ENCODE measurements around the gene RGS13.

The RGS13 gene

DNA sequence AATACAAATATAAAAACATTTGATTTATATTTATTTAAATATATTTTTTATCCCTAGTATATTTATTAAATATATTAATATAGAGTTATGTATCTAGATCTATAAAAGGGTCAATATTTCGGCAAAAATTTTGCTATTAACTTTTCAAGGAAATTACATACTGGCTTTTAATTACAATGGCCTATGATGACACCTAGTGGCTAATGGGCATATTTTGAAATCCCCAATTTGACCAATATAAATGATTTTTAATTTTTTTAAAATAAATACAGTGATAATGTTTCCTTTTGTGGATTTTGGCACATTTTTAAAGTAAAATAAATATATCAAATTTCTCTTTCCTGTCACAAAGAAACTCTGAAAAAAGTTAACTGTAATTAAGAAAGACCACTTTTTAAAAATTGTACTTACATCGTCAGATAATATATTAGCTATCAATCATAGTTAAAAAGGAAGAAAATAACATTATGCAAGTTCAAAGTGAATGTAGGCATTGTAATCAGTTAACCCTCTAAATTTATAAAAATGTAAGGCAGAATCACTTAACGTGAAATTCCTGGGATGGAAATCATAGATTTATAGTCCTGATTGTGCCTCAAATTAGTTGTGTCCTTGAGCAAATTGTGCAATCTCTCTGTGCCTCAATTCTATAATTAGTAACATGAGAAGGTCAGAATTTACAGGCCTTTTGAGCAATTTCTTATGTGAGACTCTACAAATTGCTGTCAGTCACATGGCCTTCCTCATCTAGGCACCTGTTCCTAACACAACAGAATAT, 25.6 kb upstream of the RGS13 start:
- Histone ChIP-seq H4K91ac (ENCODE audit: low read depth, low read length, poor library complexity) (no peak overlapping the region), H3K23ac (ENCODE audit: low read depth, low read length, poor library complexity) (no peak overlapping the region), H3K18ac (ENCODE audit: low read length) (no peak overlapping the region), H2BK120ac (ENCODE audit: low read depth, low read length) (no peak overlapping the region), H2AFZ (ENCODE audit: low read length) (no peak overlapping the region), H3K9me3 (replicated peaks in 1 of 2; ENCODE audit: control insufficient read depth in 2 of 2, insufficient read depth in 1 of 2, low read depth in 1 of 2, low read length in 2 of 2) (no peaks in the 10 kb centered on the region), H3K27ac (replicated peaks; ENCODE audit: low read length) (no peak overlapping the region), H3K4me2 (ENCODE audit: insufficient read depth, low read length, poor library complexity, severe bottlenecking) (no peak overlapping the region), H3K9ac (ENCODE audit: low read depth, low read length, poor library complexity) (no peak overlapping the region), H2AK5ac (ENCODE audit: low read depth, low read length) (no peak overlapping the region), H2BK12ac (ENCODE audit: low read length) (no peak overlapping the region), H3K79me1 (ENCODE audit: low read depth, low read length) (no peaks in the 10 kb centered on the region), H3K4me1 (ENCODE audit: control insufficient read depth in 2 of 2, insufficient read depth in 1 of 2, low read depth in 1 of 2, low read length in 2 of 2) (no peaks in the 10 kb centered on the region), H3K4ac (ENCODE audit: low read length) (no peak overlapping the region), H3K27me3 (ENCODE audit: control insufficient read depth in 3 of 3, insufficient read depth in 3 of 3, low read depth in 1 of 3, low read length in 3 of 3) (peaks cover 0 to 2% (median 0%) of the 10 kb centered on the region in 3 experiments), H2BK5ac (ENCODE audit: low read length) (no peak overlapping the region), H4K8ac (ENCODE audit: low read depth, low read length) (no peak overlapping the region), H3K14ac (ENCODE audit: low read length) (no peak overlapping the region), H3K4me3 (ENCODE audit: low read length in 2 of 2) (no peak overlapping the region), H2BK15ac (ENCODE audit: low read length) (no peak overlapping the region), H3K36me3 (replicated peaks in 1 of 2; ENCODE audit: control insufficient read depth in 2 of 2, insufficient read depth in 2 of 2, low read length in 2 of 2) (no peaks in the 10 kb centered on the region)
- WGBS, 2 donors (ENCODE audit: extremely low coverage in 2 of 2, insufficient read length in 2 of 2, insufficient replicate concordance in 1 of 2) = no CpG with 5 or more reads among the region's 3 CpGs
- no peak for DNase-seq (ENCODE audit: low spot score)

DNA sequence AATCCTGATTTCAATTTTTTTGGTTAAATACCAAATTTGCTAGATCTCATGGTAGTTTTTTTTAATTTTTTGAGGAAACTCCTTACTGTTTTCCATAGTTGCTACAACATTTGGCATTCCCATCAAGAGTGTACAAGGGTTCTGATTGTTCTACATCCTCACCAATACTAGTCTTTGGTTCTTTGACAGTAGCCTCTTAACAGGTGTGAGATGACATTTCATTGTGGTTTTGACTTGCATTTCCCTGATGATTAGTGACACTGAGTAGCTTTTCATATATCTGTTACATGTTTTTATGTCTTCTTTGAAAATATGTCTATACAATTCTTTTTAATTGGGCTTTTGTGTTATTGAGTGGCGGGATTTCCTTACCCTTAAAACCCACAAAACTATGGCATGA, 20.9 kb upstream of the RGS13 start:
- Histone ChIP-seq H3K4me1 (ENCODE audit: control insufficient read depth in 2 of 2, insufficient read depth in 1 of 2, low read depth in 1 of 2, low read length in 2 of 2) (no peaks in the 10 kb centered on the region), H2AK5ac (ENCODE audit: low read depth, low read length) (no peak overlapping the region), H2BK12ac (ENCODE audit: low read length) (no peak overlapping the region), H3K9ac (ENCODE audit: low read depth, low read length, poor library complexity) (no peak overlapping the region), H4K91ac (ENCODE audit: low read depth, low read length, poor library complexity) (no peak overlapping the region), H3K23ac (ENCODE audit: low read depth, low read length, poor library complexity) (no peak overlapping the region), H3K27me3 (ENCODE audit: control insufficient read depth in 3 of 3, insufficient read depth in 3 of 3, low read depth in 1 of 3, low read length in 3 of 3) (no peaks in the 10 kb centered on the region), H2AFZ (ENCODE audit: low read length) (no peak overlapping the region), H2BK120ac (ENCODE audit: low read depth, low read length) (no peak overlapping the region), H3K79me1 (ENCODE audit: low read depth, low read length) (no peaks in the 10 kb centered on the region), H3K18ac (ENCODE audit: low read length) (no peak overlapping the region), H3K4me3 (ENCODE audit: low read length in 2 of 2) (no peak overlapping the region), H3K36me3 (replicated peaks in 1 of 2; ENCODE audit: control insufficient read depth in 2 of 2, insufficient read depth in 2 of 2, low read length in 2 of 2) (no peaks in the 10 kb centered on the region), H3K4ac (ENCODE audit: low read length) (no peak overlapping the region), H3K27ac (replicated peaks; ENCODE audit: low read length) (no peak overlapping the region), H4K8ac (ENCODE audit: low read depth, low read length) (no peak overlapping the region), H2BK15ac (ENCODE audit: low read length) (no peak overlapping the region), H3K4me2 (ENCODE audit: insufficient read depth, low read length, poor library complexity, severe bottlenecking) (no peak overlapping the region), H2BK5ac (ENCODE audit: low read length) (no peak overlapping the region), H3K9me3 (replicated peaks in 1 of 2; ENCODE audit: control insufficient read depth in 2 of 2, insufficient read depth in 1 of 2, low read depth in 1 of 2, low read length in 2 of 2) (no peaks in the 10 kb centered on the region), H3K14ac (ENCODE audit: low read length) (no peak overlapping the region)
- DNase-seq (ENCODE audit: low spot score) = no peak
- no CpG with 5 or more reads among the region's 1 CpG for WGBS, 2 donors (ENCODE audit: extremely low coverage in 2 of 2, insufficient read length in 2 of 2, insufficient replicate concordance in 1 of 2)

DNA sequence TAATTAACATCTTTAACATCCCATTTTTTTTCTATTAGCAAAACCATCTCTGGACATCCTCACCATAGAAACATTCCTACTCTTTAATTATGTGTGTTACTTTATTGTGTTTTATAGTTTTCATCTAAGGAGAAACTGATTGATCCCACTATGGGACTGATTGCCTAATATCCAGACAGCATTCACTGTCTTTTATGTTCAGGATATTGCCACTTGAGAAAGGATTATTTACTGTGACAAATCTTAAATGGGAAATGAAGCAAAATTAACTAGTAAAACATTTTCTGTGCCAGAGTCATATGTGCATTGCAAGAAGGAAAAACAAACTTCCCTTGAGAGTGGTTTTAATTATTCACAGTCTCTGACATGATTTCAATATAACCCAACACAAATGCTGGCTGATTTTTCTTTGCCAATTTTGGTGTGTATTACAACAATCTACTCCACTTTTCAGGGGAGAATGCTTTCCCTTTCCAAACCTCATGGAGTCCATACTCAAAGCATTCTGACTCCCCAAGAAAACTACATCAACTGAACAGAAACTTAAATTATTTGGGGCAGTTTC, 15.8 kb upstream of the RGS13 start:
- no peak overlapping the region for H2AK5ac ChIP-seq (ENCODE audit: low read depth, low read length)
- H4K91ac ChIP-seq (ENCODE audit: low read depth, low read length, poor library complexity) = no peak overlapping the region
- H3K9ac ChIP-seq (ENCODE audit: low read depth, low read length, poor library complexity) = no peak overlapping the region
- no peaks in the 10 kb centered on the region for H3K9me3 ChIP-seq (replicated peaks in 1 of 2; ENCODE audit: control insufficient read depth in 2 of 2, insufficient read depth in 1 of 2, low read depth in 1 of 2, low read length in 2 of 2)
- H3K23ac ChIP-seq (ENCODE audit: low read depth, low read length, poor library complexity) = no peak overlapping the region
- H2AFZ ChIP-seq (ENCODE audit: low read length) = no peak overlapping the region
- no peaks in the 10 kb centered on the region for H3K79me1 ChIP-seq (ENCODE audit: low read depth, low read length)
- no peak overlapping the region for H3K4me2 ChIP-seq (ENCODE audit: insufficient read depth, low read length, poor library complexity, severe bottlenecking)
- no peak overlapping the region for H3K4ac ChIP-seq (ENCODE audit: low read length)
- no peak overlapping the region for H3K4me3 ChIP-seq (ENCODE audit: low read length in 2 of 2)
- H3K4me1 ChIP-seq (ENCODE audit: control insufficient read depth in 2 of 2, insufficient read depth in 1 of 2, low read depth in 1 of 2, low read length in 2 of 2) = no peaks in the 10 kb centered on the region
- no peak overlapping the region for H4K8ac ChIP-seq (ENCODE audit: low read depth, low read length)
- no peak overlapping the region for H3K18ac ChIP-seq (ENCODE audit: low read length)
- no peaks in the 10 kb centered on the region for H3K36me3 ChIP-seq (replicated peaks in 1 of 2; ENCODE audit: control insufficient read depth in 2 of 2, insufficient read depth in 2 of 2, low read length in 2 of 2)
- no peaks in the 10 kb centered on the region for H3K27me3 ChIP-seq (ENCODE audit: control insufficient read depth in 3 of 3, insufficient read depth in 3 of 3, low read depth in 1 of 3, low read length in 3 of 3)
- no peak overlapping the region for H3K14ac ChIP-seq (ENCODE audit: low read length)
- H2BK5ac ChIP-seq (ENCODE audit: low read length) = no peak overlapping the region
- no peak overlapping the region for H2BK12ac ChIP-seq (ENCODE audit: low read length)
- H2BK15ac ChIP-seq (ENCODE audit: low read length) = no peak overlapping the region
- no peak overlapping the region for H2BK120ac ChIP-seq (ENCODE audit: low read depth, low read length)
- H3K27ac ChIP-seq (replicated peaks; ENCODE audit: low read length) = no peak overlapping the region
- DNase-seq (ENCODE audit: low spot score) = no peak

DNA sequence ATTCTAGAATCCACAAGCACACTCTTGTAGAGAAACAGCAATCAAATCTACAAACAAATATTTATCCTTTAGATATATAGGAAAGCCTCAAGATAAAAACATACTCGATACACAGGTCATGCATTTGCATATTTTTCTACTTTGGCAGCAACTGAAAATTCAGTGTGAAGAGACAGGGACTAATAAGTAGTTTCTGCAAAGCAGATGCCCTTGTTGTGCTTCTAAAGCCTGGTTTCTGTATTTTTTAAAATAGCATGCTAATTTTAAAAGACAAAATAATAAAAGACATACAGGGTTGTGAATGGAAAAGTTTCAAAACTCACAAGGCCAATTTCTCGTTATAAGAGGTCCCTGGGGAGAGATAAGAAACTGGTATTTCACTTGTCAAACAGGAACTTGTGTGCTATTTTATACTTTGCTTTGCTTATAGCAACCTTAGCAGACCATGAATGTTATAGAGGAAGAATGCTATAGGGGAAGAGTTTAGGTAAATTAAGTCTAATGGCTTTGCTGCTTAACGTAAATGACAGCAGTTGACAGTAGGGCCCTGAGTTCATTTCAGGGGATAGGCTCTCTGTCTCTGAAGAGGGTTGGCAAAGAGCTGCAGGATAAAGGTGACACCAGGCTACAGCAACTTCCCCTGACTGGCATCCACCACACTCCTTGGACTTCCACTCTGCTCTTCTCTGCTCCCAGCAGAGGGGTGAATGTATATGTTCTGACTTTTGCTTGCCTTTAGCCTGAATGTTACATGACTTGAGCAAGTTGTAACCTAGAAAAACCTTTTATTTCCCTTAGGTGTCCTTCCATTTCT, 9.4 kb upstream of the RGS13 start:
- no peak overlapping the region for H4K91ac ChIP-seq (ENCODE audit: low read depth, low read length, poor library complexity)
- no peak overlapping the region for H3K18ac ChIP-seq (ENCODE audit: low read length)
- H3K9ac ChIP-seq (ENCODE audit: low read depth, low read length, poor library complexity) = no peak overlapping the region
- no peak overlapping the region for H2BK120ac ChIP-seq (ENCODE audit: low read depth, low read length)
- no peak overlapping the region for H3K27ac ChIP-seq (replicated peaks; ENCODE audit: low read length)
- no peak for DNase-seq (ENCODE audit: low spot score)
- H3K36me3 ChIP-seq (replicated peaks in 1 of 2; ENCODE audit: control insufficient read depth in 2 of 2, insufficient read depth in 2 of 2, low read length in 2 of 2) = no peaks in the 10 kb centered on the region
- no peak overlapping the region for H2BK15ac ChIP-seq (ENCODE audit: low read length)
- no peak overlapping the region for H4K8ac ChIP-seq (ENCODE audit: low read depth, low read length)
- no peak overlapping the region for H2BK5ac ChIP-seq (ENCODE audit: low read length)
- no peak overlapping the region for H3K4ac ChIP-seq (ENCODE audit: low read length)
- no peak overlapping the region for H3K4me3 ChIP-seq (ENCODE audit: low read length in 2 of 2)
- H3K14ac ChIP-seq (ENCODE audit: low read length) = no peak overlapping the region
- no peak overlapping the region for H2AFZ ChIP-seq (ENCODE audit: low read length)
- no peak overlapping the region for H2AK5ac ChIP-seq (ENCODE audit: low read depth, low read length)
- H3K4me2 ChIP-seq (ENCODE audit: insufficient read depth, low read length, poor library complexity, severe bottlenecking) = no peak overlapping the region
- WGBS, 2 donors (ENCODE audit: extremely low coverage in 2 of 2, insufficient read length in 2 of 2, insufficient replicate concordance in 1 of 2) = no CpG with 5 or more reads among the region's 3 CpGs
- no peaks in the 10 kb centered on the region for H3K27me3 ChIP-seq (ENCODE audit: control insufficient read depth in 3 of 3, insufficient read depth in 3 of 3, low read depth in 1 of 3, low read length in 3 of 3)
- H3K4me1 ChIP-seq (ENCODE audit: control insufficient read depth in 2 of 2, insufficient read depth in 1 of 2, low read depth in 1 of 2, low read length in 2 of 2) = peaks cover 0 to 2% of the 10 kb centered on the region in 2 donors
- no peak overlapping the region for H3K23ac ChIP-seq (ENCODE audit: low read depth, low read length, poor library complexity)
- no peak overlapping the region for H2BK12ac ChIP-seq (ENCODE audit: low read length)
- H3K79me1 ChIP-seq (ENCODE audit: low read depth, low read length) = no peaks in the 10 kb centered on the region
- H3K9me3 ChIP-seq (replicated peaks in 1 of 2; ENCODE audit: control insufficient read depth in 2 of 2, insufficient read depth in 1 of 2, low read depth in 1 of 2, low read length in 2 of 2) = no peaks in the 10 kb centered on the region

Data from neuronal stem cell (in vitro differentiated cells).